Endothelial cell (in vitro differentiated cells): ENCODE results near the gene RAPGEF4. TPM values are rescaled to one million over a fixed set of nuclear protein-coding genes. Genes with fewer than 3 reads are reported as not detected.

ENCODE experiments used
- DNase-seq: peaks from one replicate; pipeline ENCODE4 v3.0.0; 2021; ENCODE audit warnings: low spot score
- H3K27ac Mint-ChIP-seq: one replicate; pipeline ENCODE4 v1.8.0; 2021; ENCODE audit warnings: mixed read lengths, inconsistent platforms; ENCODE audit not compliant: unreplicated experiment
- H3K27me3 Mint-ChIP-seq: one replicate; pipeline ENCODE4 v1.8.0; 2021; ENCODE audit warnings: mild to moderate bottlenecking, moderate library complexity, mixed read lengths, inconsistent platforms; ENCODE audit not compliant: unreplicated experiment
- H3K36me3 Mint-ChIP-seq: one replicate; pipeline ENCODE4 v1.8.0; 2021; ENCODE audit warnings: mild to moderate bottlenecking, low read depth, mixed read lengths, inconsistent platforms; ENCODE audit not compliant: unreplicated experiment
- H3K4me1 Mint-ChIP-seq: one replicate; pipeline ENCODE4 v1.8.0; 2021; ENCODE audit warnings: mild to moderate bottlenecking, mixed read lengths, inconsistent platforms; ENCODE audit not compliant: unreplicated experiment
- H3K4me3 Mint-ChIP-seq: one replicate; pipeline ENCODE4 v1.8.0; 2021; ENCODE audit warnings: mild to moderate bottlenecking, mixed read lengths, inconsistent platforms; ENCODE audit not compliant: unreplicated experiment
- H3K9me3 Mint-ChIP-seq: one replicate; pipeline ENCODE4 v1.8.0; 2021; ENCODE audit warnings: mixed read lengths, inconsistent platforms; ENCODE audit not compliant: unreplicated experiment
- total RNA-seq: library from RNA; stranded (reverse); fragmentation: NEBNext Ultra II Directional; extraction: Animal tissue kit (Norgen Biotek cat#: 25700); gene quantifications from one replicate; pipeline ENCODE4 v1.2.1, GENCODE V29; 2021; ENCODE audit not compliant: unreplicated experiment
- TF ChIP-seq, protein P1 (sequence below): fragments of 200-600 bp; sonication (generic); IDR thresholded peaks from one replicate; pipeline ENCODE4 v1.5.0; 2021; ENCODE audit warnings: antibody characterized with exemption; ENCODE audit not compliant: unreplicated experiment

Gene RAPGEF4
- total RNA-seq, 1 donor from 2014 or later = 7.5 TPM

GRCh38 chr2:172769879-172770278, 34.2 kb downstream of the RAPGEF4 start:
- H3K4me1 Mint-ChIP-seq = peaks cover 5% of the 10 kb centered on the region
- no peaks in the 10 kb centered on the region for H3K36me3 Mint-ChIP-seq
- H3K27ac Mint-ChIP-seq = no peak overlapping the region
- H3K9me3 Mint-ChIP-seq = no peaks in the 10 kb centered on the region
- H3K27me3 Mint-ChIP-seq = peaks cover 4% of the 10 kb centered on the region
- no peak for DNase-seq
- TF ChIP-seq, protein P1, sequence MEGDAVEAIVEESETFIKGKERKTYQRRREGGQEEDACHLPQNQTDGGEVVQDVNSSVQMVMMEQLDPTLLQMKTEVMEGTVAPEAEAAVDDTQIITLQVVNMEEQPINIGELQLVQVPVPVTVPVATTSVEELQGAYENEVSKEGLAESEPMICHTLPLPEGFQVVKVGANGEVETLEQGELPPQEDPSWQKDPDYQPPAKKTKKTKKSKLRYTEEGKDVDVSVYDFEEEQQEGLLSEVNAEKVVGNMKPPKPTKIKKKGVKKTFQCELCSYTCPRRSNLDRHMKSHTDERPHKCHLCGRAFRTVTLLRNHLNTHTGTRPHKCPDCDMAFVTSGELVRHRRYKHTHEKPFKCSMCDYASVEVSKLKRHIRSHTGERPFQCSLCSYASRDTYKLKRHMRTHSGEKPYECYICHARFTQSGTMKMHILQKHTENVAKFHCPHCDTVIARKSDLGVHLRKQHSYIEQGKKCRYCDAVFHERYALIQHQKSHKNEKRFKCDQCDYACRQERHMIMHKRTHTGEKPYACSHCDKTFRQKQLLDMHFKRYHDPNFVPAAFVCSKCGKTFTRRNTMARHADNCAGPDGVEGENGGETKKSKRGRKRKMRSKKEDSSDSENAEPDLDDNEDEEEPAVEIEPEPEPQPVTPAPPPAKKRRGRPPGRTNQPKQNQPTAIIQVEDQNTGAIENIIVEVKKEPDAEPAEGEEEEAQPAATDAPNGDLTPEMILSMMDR = no peak
- no peak overlapping the region for H3K4me3 Mint-ChIP-seq

DNA sequence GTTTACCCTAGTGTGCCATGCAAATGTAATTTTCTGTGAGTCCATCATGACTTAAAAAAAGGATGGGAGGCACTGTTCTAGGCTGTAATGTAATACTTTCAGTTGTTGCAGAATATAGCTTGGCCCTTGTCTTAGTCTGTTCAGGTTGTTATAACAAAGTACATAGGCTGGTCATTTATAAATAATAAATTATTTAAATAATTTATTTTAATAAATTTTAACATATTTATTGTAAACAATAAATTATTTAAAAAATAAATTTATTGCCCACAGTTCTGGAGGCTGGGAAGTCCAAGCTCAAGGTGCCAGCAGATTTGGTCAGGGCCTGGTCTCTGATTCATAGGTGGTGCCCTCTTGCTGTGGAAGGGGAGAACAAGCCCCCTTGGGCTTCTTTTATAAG, 35.2 kb downstream of the RAPGEF4 start:
- Mint-ChIP-seq H3K4me3 (no peak overlapping the region), H3K4me1 (peaks cover 5% of the 10 kb centered on the region), H3K27ac (no peak overlapping the region), H3K27me3 (peaks cover 4% of the 10 kb centered on the region), H3K36me3 (no peaks in the 10 kb centered on the region), H3K9me3 (no peaks in the 10 kb centered on the region)
- TF ChIP-seq, protein P1 = no peak
- DNase-seq = no peak

DNA sequence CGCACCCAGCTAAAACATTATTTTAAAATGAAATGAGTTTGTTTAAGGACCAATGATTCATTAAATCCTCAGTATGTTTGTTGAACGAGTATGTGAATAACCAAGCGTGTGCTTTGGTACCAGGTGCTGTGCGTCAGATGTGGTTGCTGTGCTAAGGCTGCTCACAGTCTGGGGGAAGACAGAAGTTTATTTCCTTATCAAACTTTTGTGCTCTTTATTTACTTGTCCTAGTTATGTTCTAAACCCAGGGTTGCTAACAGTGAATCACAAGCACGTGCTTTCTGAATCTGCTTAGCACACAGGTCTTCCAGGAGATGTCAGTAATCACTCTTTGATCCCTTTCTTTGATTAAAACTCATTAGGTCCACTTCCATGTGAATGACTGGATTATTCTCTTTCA, 37.0 kb downstream of the RAPGEF4 start:
- no peak overlapping the region for H3K27ac Mint-ChIP-seq
- H3K36me3 Mint-ChIP-seq = no peaks in the 10 kb centered on the region
- no peak for DNase-seq

DNA sequence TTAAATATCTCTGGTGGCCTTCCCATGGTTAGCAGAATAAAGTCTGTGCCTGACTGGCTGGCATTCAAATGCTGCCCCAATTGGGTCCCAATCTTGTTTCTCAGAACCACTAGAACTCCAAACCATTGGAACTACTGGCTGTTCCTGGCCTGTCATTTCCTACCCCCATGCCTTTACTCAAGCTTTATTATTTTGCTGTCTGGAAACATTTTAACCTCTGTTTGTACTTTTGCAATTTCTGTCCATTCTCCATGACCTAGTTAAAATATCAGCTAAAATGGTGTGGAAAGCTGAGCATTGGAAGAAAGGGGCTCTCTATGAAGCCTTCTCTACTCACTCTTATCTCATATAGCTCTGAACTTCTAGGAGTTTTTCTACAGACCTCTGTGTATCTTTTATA, 38.7 kb downstream of the RAPGEF4 start:
- Mint-ChIP-seq H3K9me3 (no peaks in the 10 kb centered on the region), H3K27me3 (peaks cover 5% of the 10 kb centered on the region), H3K36me3 (no peaks in the 10 kb centered on the region), H3K4me3 (no peak overlapping the region), H3K4me1 (peaks cover 5% of the 10 kb centered on the region), H3K27ac (no peak overlapping the region)
- TF ChIP-seq, protein P1 = no peak
- no peak for DNase-seq

More for the DNA sequence above, 37.0 kb downstream of the RAPGEF4 start:
- H3K27me3 Mint-ChIP-seq = peaks cover 4% of the 10 kb centered on the region
- H3K4me3 Mint-ChIP-seq = no peak overlapping the region
- H3K4me1 Mint-ChIP-seq = peaks cover 5% of the 10 kb centered on the region
- TF ChIP-seq, protein P1 = no peak
- H3K9me3 Mint-ChIP-seq = no peaks in the 10 kb centered on the region

- H3K9me3 Mint-ChIP-seq = no peaks in the 10 kb centered on the region
- no peak overlapping the region for H3K4me3 Mint-ChIP-seq
- H3K4me1 Mint-ChIP-seq = peaks cover 5% of the 10 kb centered on the region
- no peak overlapping the region for H3K27ac Mint-ChIP-seq
- DNase-seq = no peak
- TF ChIP-seq, protein P1 = no peak
- H3K27me3 Mint-ChIP-seq = peaks cover 5% of the 10 kb centered on the region
- H3K36me3 Mint-ChIP-seq = no peaks in the 10 kb centered on the region
Measured at GRCh38 chr2:172775319-172775718, 39.7 kb downstream of the RAPGEF4 start.
